DND-41 (cell line): Measurements from ENCODE around the gene EPB41L4B.

Experiments used
- ATAC-seq: fragments of 200-7000 bp; cut with Tn5 transposase; 3 replicates; pipeline ENCODE4 v1.9.1; 2021; ENCODE audit warnings: low read depth; ENCODE audit not compliant: insufficient read depth
- DNase-seq: peaks from one replicate; pipeline ENCODE4 v3.0.0-alpha.2; 2020
- H2AFZ ChIP-seq: 2 replicates; pipeline ENCODE4 v1.6.0; 2012; ENCODE audit warnings: low read depth, low read length
- H3K27ac ChIP-seq: 2 replicates; pipeline ENCODE4 v1.5.1; 2012; ENCODE audit warnings: low read length, inconsistent platforms
- H3K27me3 ChIP-seq: fragments of 200-600 bp; sonication (generic); 2 replicates; pipeline ENCODE4 v1.6.0; 2012; ENCODE audit warnings: low read length, mild to moderate bottlenecking, inconsistent platforms; ENCODE audit not compliant: insufficient read depth, poor library complexity
- H3K36me3 ChIP-seq: 2 replicates; pipeline ENCODE4 v1.5.1; 2012; ENCODE audit warnings: low read length, inconsistent platforms; ENCODE audit not compliant: insufficient read depth
- H3K4me1 ChIP-seq: 2 replicates; pipeline ENCODE4 v1.5.1; 2012; ENCODE audit warnings: mild to moderate bottlenecking, low read length; ENCODE audit not compliant: insufficient read depth
- H3K4me2 ChIP-seq: 2 replicates; pipeline ENCODE4 v1.6.0; 2012; ENCODE audit warnings: mild to moderate bottlenecking, moderate library complexity, low read length, inconsistent platforms; ENCODE audit not compliant: insufficient read depth
- H3K4me3 ChIP-seq, 2 experiments: fragments of 200-600 bp in 1 of 2; shearing (Covaris generic) in 1 of 2; 2 replicates each; pipeline ENCODE4 v1.5.1; 2012 to 2016; ENCODE audit warnings: inconsistent platforms in 2 of 2, low read length in 2 of 2, mild to moderate bottlenecking in 2 of 2, low read depth in 1 of 2, moderate library complexity in 1 of 2
- H3K79me2 ChIP-seq: 2 replicates; pipeline ENCODE4 v1.6.0; 2012; ENCODE audit warnings: low read length, inconsistent platforms; ENCODE audit not compliant: insufficient read depth
- H3K9ac ChIP-seq: 2 replicates; pipeline ENCODE4 v1.6.0; 2012; ENCODE audit warnings: low read depth, mild to moderate bottlenecking, inconsistent platforms, low read length, moderate library complexity
- H3K9me3 ChIP-seq: 2 replicates; pipeline ENCODE4 v1.5.1; 2012; ENCODE audit warnings: low read length, moderate library complexity, mild to moderate bottlenecking, inconsistent platforms; ENCODE audit not compliant: insufficient read depth, severe bottlenecking
- H4K20me1 ChIP-seq: 2 replicates; pipeline ENCODE4 v1.6.0; 2012; ENCODE audit warnings: low read length; ENCODE audit not compliant: insufficient read depth
- EZH2 ChIP-seq: IDR thresholded peaks from 3 replicates; pipeline ENCODE4 v1.6.1; 2012; ENCODE audit warnings: borderline replicate concordance, low read depth, mild to moderate bottlenecking, moderate library complexity, low read length, inconsistent platforms; ENCODE audit not compliant: severe bottlenecking
- TF ChIP-seq, protein P1 (sequence below): IDR thresholded peaks from 2 replicates; pipeline ENCODE4 v1.5.1; 2012; ENCODE audit warnings: borderline replicate concordance, low read length, moderate library complexity, mild to moderate bottlenecking; ENCODE audit not compliant: poor library complexity, severe bottlenecking; ENCODE audit errors: extremely low read depth

Gene EPB41L4B

DNA sequence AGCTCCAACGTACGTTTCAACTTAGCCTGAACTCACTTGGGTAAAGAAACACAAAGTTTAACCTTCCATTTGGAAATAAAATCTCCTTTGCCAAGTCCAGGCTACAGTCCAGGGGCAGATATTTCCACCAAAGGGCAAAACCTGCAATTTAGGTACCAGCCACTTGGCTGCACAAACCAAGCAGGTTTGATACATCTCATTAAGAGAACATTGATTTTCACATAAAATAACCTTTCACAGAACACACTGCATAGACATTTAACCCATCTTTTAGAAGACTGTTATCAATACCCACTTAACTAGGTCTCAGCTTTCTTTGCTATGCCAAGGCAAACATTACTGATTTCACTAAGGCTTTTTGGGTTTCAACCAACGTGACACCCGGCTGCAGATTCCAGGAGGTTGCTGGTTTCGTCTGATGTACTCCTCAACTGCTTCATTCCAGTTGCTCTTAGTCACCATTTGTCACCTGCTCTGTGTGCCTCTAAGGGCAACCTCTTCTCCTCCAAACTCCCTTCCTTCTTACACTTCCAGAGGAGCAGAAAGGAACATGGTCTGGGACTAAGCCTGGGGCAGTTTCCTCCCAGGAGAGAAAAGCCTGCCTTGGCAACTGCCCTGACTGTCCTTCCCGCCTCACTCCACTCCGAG lies 67.1 kb downstream of the EPB41L4B start:
- no peak overlapping the region for H3K27ac ChIP-seq
- DNase-seq, result no peak
- no peaks in the 10 kb centered on the region for H3K4me1 ChIP-seq
- H3K4me2 ChIP-seq, result no peak overlapping the region
- no peak for TF ChIP-seq EZH2
- TF ChIP-seq, protein P1, sequence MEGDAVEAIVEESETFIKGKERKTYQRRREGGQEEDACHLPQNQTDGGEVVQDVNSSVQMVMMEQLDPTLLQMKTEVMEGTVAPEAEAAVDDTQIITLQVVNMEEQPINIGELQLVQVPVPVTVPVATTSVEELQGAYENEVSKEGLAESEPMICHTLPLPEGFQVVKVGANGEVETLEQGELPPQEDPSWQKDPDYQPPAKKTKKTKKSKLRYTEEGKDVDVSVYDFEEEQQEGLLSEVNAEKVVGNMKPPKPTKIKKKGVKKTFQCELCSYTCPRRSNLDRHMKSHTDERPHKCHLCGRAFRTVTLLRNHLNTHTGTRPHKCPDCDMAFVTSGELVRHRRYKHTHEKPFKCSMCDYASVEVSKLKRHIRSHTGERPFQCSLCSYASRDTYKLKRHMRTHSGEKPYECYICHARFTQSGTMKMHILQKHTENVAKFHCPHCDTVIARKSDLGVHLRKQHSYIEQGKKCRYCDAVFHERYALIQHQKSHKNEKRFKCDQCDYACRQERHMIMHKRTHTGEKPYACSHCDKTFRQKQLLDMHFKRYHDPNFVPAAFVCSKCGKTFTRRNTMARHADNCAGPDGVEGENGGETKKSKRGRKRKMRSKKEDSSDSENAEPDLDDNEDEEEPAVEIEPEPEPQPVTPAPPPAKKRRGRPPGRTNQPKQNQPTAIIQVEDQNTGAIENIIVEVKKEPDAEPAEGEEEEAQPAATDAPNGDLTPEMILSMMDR, result no peak
- no peaks in the 10 kb centered on the region for H3K36me3 ChIP-seq
- no peak overlapping the region for H2AFZ ChIP-seq
- ATAC-seq, result no peak
- no peak overlapping the region for H3K9ac ChIP-seq
- no peak overlapping the region for H3K4me3 ChIP-seq
- no peaks in the 10 kb centered on the region for H3K79me2 ChIP-seq
- H3K9me3 ChIP-seq, result no peaks in the 10 kb centered on the region
- peaks cover 4% of the 10 kb centered on the region for H3K27me3 ChIP-seq
- H4K20me1 ChIP-seq, result no peaks in the 10 kb centered on the region

GRCh38 chr9:109253241-109253636 lies 67.6 kb downstream of the EPB41L4B start:
- Histone ChIP-seq H4K20me1 (no peaks in the 10 kb centered on the region), H3K4me1 (no peaks in the 10 kb centered on the region), H3K36me3 (no peaks in the 10 kb centered on the region), H2AFZ (no peak overlapping the region), H3K27me3 (no peaks in the 10 kb centered on the region), H3K9ac (no peak overlapping the region), H3K27ac (no peak overlapping the region), H3K79me2 (no peaks in the 10 kb centered on the region), H3K4me3 (no peak overlapping the region), H3K9me3 (no peaks in the 10 kb centered on the region), H3K4me2 (no peak overlapping the region)
- no peak for TF ChIP-seq EZH2
- TF ChIP-seq, protein P1, result no peak
- DNase-seq, result no peak
- ATAC-seq, result no peak

GRCh38 chr9:109252291-109252690 lies 68.6 kb downstream of the EPB41L4B start:
- H2AFZ ChIP-seq, result no peak overlapping the region
- H3K4me3 ChIP-seq, result no peak overlapping the region
- no peaks in the 10 kb centered on the region for H3K27me3 ChIP-seq
- no peaks in the 10 kb centered on the region for H3K36me3 ChIP-seq
- H3K9me3 ChIP-seq, result no peaks in the 10 kb centered on the region
- H4K20me1 ChIP-seq, result no peaks in the 10 kb centered on the region
- no peak for ATAC-seq
- H3K4me2 ChIP-seq, result no peak overlapping the region
- H3K4me1 ChIP-seq, result no peaks in the 10 kb centered on the region
- no peak for TF ChIP-seq EZH2
- TF ChIP-seq, protein P1, result no peak
- H3K27ac ChIP-seq, result no peak overlapping the region
- H3K9ac ChIP-seq, result no peak overlapping the region
- no peaks in the 10 kb centered on the region for H3K79me2 ChIP-seq
- DNase-seq, result no peak
